Measurements from ENCODE around the gene LRRC70.
"Not testable (repeated sequence)": the region's sequence is repeated elsewhere in the genome, so short reads cannot be mapped to it uniquely, and the experiment has no call there.

LRRC70 gene
- 0 to 0.38 (median 0.18) reads per million in 17 experiments for total RNA-seq

- peak; percentile 39 to 90 (median 64) for DNase-seq
These were observed at the start of gene LRRC70 for GRCh38 chr5:62578540-62578939. LRRC70 (plus strand) TSS chr5:62578819; CDS start chr5:62579439, 620 bp downstream.

- no peak for DNase-seq
These were observed 45.0 kb upstream of the LRRC70 start for GRCh38 chr5:62533597-62533996.

- no peak for DNase-seq
These were observed 44.0 kb upstream of the LRRC70 start for GRCh38 chr5:62534461-62535236.

GRCh38 chr5:62536232-62536631, 42.4 kb upstream of the LRRC70 start:
- DNase-seq: no peak

GRCh38 chr5:62536783-62537182, 41.8 kb upstream of the LRRC70 start:
- DNase-seq: no peak

- DNase-seq: peak in 2 of 4 experiments; percentile 18 to 24
These were observed 40.3 kb upstream of the LRRC70 start for GRCh38 chr5:62538017-62538942.

GRCh38 chr5:62542720-62543119, 35.9 kb upstream of the LRRC70 start:
- DNase-seq: no peak

- DNase-seq: peak; percentile 42 to 77 (median 66)
These were observed 30.5 kb upstream of the LRRC70 start for GRCh38 chr5:62547945-62548630.

GRCh38 chr5:62550103-62550502, 28.5 kb upstream of the LRRC70 start:
- no peak for DNase-seq

- DNase-seq: no peak
These were observed 22.7 kb upstream of the LRRC70 start for GRCh38 chr5:62555930-62556329.

GRCh38 chr5:62558941-62559340, 19.7 kb upstream of the LRRC70 start:
- no peak for DNase-seq

GRCh38 chr5:62560786-62561185, 17.8 kb upstream of the LRRC70 start:
- no peak for DNase-seq

GRCh38 chr5:62561896-62562295, 16.7 kb upstream of the LRRC70 start:
- DNase-seq: no peak

GRCh38 chr5:62562867-62563266, 15.8 kb upstream of the LRRC70 start:
- no peak for DNase-seq

GRCh38 chr5:62564101-62564500, 14.5 kb upstream of the LRRC70 start:
- no peak for DNase-seq

GRCh38 chr5:62565740-62566139, 12.9 kb upstream of the LRRC70 start:
- DNase-seq: not testable (repeated sequence)

GRCh38 chr5:62568143-62568542, 10.5 kb upstream of the LRRC70 start:
- DNase-seq: no peak

- DNase-seq: no peak
These were observed 9.7 kb upstream of the LRRC70 start for GRCh38 chr5:62568800-62569432.

- no peak for DNase-seq
These were observed 9.1 kb upstream of the LRRC70 start for GRCh38 chr5:62569470-62569869.

- DNase-seq: peak in 1 of 4 experiments; percentile 20
These were observed 5.6 kb upstream of the LRRC70 start for GRCh38 chr5:62572918-62573514.

GRCh38 chr5:62574599-62574998, 4.0 kb upstream of the LRRC70 start:
- peak in 1 of 4 experiments; percentile 4 for DNase-seq

GRCh38 chr5:62575066-62575465, 3.6 kb upstream of the LRRC70 start:
- no peak for DNase-seq
